G401.6 (cell line): ENCODE data around the gene GBGT1.

Source experiments
- FAIRE-seq: peaks from 2 replicates; lab custom pipeline; 2012; peaks lifted over from hg19 to GRCh38; lab: Jason Lieb, UNC

The GBGT1 gene

DNA sequence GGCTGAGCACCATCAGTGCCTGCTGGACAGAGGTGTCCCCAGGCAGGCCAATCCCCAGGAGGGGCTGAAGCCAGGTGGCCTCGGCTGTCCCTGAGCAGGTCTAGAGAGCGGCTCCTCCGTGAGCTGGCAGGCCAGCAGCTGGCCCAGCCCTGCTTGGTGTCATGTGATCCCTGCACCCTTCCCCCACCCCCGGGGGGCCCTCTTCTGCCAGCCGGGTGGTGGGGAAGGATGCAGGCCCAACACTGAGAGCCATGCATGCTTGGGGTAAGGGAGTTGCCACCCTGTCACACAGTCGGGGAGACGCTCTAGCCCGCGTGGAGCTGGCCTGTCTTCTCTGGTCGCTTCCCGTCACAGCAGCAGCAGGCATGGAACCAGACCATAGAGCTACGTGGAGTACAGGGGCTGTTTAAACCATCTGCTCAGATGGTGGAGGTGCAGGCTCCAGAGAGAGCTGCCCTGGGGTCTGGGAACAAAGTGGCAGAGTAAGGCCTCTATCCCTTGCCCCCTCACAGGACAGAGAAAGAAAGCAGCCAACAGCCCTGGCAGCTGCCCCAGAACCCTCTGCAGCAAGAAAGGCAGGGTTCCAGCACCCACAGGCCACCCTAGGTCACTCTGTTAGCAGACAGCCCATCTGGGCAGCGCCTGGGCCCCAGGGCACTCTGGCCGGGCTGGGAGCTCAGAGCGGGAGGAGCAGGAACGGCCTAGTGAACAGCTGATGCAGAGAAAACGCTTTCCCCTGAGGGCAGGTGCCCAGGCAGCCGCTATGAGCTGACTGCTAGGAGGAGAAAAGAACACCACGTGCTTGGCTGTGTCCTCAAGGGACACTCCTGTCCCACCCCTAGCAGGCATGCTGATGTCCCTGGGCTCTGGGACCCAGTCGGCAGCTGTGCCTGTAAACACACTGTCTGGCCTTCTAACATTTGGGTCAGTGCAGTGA is 49.5 kb downstream of the GBGT1 start:
- no peak for FAIRE-seq

DNA sequence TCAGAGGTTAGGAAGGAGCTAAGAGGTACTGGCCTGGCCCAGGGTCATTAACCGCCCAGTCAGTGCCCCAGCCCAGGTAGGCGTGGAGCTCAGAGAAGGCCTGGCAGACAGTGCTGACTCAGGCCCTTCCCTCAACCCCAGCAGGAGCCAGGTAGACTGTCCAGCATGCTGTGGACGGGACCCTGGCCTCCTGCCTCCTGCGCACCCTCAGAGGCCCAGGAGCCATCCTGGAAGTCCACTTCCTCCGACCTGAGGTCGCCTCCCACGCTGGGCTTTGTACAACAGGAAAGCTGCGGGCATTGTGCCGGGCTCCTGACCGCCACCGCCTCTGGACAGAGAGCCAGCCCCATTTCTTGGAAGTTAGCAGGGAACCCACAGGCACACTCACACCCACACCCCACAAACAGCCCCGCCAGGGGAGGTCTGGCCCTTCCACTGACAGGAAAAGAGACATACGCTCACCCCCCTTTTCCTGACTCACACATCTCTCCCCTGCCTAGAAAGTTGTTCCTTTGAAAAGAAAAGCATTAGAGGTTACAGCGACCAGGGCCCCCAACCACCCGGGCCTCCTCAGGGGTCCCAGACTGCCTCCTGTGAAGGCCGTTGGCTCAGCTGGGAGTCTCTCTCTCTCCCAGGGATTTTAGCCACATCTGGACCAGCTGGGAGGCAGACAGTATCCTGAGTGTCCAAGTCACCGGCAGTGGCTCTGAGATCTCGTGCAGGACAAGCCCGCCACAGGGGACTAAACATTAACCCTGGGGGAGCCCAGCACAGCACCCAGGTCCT is 50.4 kb downstream of the GBGT1 start:
- no peak for FAIRE-seq

DNA sequence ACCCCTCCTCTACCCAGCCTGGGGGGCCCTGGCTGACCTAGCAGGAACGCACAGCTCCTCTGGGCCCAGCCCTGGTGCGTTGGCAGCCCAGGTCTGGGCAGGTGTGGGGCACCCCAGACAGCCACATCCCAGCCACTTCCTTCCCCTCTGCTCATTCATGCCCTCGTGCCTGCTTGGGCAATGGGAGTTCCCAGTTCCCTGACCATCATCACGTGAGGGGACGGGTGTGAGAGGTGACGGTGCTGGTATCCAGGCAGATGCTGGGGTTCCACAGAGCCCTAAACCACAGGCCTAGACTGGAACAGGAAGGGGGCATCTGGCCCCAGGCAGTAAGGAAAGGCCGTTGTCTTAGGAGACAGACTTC is 51.1 kb downstream of the GBGT1 start:
- no peak for FAIRE-seq

DNA sequence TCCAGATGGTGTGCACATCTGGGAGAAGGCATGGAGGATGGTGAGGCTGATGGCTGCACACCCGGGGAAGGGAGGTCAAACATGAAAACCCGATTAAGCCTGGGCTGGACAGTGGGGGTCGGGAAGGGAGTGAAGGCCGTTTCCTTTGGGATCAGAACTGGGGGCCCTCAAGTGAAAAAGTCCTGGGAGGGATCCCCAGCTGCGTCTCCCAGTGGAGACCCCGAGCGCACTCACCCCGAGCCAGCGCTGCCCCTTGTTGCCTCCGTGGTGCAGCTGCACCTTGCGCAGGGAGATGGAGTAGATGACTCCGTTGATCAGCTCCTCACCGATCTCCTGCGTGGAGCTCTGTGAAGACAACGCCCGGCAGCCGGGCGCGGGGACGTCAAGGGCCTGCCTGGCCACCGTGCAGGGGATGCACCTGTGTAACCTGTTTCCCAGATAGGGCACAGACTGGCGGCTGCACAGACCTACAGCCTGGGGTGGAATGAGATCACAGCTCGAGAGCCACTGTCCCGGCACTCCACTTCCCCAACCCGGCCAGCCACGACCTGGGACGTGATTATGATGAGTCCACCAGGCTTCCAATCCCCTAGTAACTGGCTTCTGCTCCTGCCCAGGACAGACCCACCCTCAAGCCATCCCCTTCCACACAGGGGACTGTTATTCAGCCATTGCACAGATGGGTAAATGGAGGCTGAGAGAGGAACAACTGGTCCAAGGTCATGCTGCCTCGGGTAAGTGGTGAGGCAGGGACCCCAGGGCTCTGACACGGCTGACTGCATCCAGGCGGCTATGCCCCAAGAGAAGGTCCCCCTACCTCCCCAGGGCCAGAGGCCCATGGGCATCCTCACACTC is 51.7 kb downstream of the GBGT1 start:
- FAIRE-seq = no peak

DNA sequence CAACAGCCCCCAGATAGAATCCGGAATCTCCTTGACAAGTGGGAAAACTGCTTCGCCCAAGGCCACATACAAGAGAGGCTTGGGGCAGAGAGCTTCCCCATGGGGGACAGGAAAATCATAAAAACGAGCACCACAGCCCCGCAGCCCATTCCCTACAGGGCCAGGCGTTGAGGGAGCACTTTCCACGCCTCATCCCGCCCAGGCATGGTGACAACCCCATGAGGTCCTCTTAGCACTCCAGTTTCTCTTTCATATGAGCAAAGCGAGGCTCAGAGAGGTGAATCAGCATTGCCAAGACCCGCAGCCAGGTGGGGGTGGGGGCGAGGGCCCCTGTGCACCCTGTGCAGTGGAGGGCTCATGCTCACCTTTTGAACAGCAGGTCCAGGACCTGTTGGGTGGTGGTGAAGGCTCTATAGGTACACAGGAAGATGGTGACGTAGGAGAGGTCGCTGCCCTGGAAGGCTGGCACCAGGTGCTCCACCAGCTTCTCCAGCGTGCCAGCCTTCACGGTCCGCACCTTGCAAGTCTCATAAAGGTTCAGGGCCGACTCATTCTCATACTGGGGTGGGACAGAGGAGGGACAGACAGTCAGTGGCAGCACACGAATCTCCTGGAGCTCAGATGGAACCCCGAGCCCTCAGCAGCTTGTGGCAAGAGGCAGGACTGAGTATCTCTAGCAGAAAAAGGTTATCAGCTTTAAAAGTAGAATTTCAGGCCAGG is 53.6 kb downstream of the GBGT1 start:
- FAIRE-seq = no peak

DNA sequence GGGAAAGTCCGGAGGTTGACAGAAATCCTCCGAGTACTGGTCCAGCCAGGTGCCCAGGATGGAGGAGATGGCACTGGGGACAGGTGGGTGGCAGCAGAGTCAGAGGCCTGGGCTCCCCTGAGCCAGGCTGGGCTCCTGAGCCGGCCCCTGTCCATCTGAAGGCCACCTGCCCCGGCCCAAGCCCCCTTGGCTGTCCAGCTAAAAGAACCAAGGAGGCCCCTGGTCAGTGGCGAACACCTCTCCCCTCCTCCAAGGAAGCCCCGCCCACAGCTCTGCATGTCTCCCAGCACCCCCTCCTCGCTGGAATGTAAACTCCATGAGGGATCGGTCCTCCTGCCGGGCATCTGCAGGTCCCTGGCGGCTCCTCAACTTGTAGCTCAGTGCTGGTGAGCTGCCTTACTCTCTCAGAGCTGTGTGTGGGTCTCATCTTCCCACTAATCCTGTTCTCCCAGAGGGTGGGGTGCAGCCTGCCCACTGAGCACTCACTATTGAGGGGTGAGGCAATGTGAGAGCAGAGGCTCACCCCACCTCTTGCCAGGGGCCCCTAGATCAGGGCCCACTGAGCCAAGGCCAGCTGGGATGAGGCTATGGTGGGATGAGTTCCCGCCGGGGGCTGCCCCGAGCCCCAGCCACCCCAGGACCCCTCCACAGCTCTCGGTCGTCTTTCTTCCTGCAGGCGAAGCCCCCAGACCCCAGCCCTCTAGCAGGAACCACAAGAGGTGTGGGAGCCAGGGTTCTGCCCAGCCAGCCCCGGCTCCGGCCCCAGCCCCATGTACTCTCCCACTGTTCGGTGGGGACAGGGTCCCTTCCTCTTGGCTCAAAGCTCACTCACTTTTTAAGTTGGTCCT is 54.7 kb downstream of the GBGT1 start:
- FAIRE-seq = no peak

DNA sequence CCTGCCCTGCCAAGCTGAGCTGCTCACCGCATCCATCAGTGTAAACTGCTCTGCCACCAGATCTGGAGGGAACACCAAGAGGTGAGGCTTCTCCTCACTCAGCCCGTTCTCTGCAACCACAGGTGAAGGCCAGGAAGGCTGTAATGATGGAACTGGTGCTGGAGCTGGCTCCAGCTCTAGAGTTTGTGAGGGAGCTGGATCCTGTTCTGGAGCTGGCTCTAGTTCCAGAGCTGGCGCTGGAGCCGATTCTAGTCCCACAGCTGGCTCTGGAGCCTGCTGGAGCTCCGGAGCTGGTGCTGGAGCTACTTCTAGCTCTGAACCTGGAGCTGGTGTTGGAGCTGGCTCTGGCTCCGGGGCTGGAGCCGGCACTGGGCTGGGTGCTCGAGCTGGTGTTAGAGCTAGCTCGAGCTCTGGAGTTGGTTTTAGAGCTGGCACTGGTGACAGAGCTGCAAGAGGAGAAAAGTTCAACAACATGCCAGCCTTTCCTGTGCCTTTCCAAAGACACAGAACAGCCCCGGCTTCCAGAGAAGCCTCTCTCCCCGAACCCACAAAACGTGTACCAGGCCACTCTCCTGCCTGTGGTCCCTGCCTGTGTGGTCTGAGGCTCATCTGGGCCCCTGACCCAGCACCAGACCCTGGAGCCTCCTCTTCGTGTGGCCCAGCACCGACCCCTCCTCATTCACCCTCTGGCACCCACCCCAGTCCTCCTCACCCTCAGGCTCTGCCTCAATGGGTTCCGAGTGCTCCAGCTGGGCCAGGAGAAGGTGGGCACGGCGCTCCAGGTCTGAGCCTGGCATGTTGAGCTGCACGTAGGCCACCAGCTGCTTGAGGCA is 55.5 kb downstream of the GBGT1 start:
- no peak for FAIRE-seq

DNA sequence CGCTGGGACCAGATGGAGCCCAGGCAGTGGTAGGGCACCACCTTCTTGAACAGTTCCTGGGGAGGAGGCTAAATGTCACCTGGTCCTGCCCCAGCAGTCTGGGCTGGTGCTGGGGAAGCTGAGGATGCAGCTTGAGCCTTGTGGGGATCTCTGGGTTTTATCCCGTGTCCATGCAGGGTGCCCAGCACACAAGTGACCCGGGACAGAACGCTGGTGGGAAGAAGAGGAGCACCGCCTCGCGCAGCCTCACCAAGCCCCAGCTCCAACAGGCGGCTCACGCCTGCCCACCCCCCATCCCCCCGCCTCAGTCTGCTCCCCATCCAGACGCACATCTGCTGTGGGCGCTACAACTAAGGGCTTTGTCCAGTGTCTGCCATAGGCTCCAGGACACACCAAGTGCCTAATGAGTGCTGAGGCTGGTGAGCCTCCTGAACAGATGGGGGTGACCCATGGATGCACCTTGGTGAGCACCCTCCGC is 56.4 kb downstream of the GBGT1 start:
- no peak for FAIRE-seq

DNA sequence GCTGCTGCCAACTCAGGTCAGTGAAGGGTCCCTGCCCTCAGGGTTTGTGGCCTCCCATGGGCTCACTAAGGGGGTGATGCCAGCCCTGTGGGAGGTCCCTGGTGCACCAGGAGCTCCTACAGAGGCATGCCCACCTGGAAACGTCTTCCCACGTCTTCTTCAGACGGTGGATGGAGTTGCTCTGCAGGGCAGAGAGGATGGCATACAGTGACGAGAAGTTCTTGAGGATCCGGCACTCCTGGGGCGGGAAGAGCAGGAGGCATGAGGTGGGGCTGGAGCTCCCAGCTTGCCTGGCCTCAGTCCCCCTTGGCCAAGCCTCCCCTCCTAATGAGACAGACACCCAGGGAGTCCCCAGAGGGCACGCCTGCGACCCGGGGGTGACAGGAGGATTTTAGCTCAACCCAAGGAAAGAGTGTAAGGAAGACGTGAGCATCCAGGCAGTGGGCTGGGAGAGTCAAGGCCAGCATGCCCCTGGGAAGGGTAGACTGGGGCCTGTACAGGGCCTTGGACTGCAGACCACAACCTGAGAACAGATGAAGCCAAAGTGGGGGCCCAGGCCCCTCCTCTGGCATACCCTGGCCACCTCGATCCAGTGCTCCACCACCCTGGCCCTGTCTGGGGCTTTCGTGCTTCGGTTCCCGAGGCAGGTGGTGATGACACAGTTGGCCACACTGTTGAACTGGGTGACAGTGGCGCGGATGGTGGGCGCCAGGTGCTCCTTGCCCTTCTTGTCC is 57.0 kb downstream of the GBGT1 start:
- FAIRE-seq = no peak

DNA sequence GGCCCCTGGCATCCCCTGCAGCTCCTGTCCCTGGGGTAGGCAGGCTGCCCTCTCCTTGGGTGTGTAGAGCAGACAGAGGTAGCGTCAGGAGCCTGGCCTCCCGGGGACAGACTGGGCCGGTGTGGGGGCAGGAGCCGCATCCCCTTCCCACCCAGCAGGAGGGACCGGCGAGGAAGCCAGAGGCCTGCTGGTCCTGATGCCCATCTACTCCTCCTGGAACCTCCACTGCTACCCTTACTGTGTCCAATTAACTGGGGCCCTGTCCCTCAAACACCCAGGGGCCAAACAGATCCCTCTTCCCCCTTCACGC is 58.3 kb downstream of the GBGT1 start:
- FAIRE-seq = no peak

DNA sequence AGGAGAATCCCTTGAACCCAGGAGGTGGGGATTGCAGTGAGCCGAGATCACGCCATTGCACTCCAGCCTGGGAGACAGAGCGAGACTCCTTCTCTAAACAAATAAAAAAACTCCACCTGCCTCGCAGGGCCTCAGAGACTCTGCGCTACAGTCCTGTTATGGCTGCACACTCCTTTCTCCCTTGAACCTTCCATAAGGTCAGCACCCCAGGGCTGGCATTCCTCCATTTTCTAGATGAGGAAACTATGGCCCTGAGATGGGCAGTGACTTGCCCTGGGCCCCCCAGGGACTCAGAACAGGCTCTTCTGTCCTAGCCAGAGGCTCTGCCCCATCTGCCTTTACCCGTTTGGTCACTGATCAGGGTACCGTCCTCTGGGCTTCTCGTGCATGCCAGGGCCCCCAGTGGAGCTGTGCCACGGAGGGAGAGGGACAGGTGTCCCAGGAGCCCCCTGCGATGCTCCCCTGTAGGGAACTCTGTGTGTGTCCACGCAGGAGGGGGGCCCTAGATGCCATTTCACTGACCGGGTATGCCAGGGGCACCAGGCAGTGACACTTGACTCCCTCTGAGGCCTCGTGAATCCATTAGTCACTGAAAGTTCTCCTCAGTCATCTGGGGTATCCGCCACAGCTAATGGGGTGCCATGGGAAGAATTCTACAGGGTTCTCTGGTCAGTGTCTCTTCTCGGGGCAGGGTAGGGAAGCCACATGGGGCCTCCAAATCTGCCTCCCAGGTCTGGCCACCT is 58.8 kb downstream of the GBGT1 start:
- no peak for FAIRE-seq

DNA sequence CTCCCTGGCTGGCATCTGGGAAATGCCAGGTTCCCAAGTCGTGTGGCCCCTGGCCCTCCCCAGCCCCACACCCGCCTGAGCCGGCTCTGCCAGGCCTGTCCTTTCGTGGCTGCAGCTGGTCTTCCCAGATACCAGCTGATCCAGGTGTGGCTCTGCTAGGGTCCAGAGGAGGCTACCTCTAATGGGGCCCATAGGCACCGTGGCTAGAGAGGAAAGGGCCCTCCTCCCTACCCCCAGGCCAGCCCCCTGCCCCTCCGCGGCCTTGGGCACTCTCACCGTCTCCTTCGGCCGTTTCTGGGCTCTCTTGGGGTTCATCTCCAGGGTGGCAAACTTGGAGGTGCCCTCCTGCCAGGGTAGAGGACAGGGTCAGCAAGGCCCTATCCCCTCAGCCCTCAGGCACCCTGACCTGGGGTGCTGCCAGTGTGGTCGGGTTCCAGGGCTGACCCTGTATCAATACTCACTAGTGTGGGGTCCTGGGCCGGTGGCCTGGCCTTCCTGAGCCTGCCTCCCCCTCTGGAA is 59.7 kb downstream of the GBGT1 start:
- no peak for FAIRE-seq

DNA sequence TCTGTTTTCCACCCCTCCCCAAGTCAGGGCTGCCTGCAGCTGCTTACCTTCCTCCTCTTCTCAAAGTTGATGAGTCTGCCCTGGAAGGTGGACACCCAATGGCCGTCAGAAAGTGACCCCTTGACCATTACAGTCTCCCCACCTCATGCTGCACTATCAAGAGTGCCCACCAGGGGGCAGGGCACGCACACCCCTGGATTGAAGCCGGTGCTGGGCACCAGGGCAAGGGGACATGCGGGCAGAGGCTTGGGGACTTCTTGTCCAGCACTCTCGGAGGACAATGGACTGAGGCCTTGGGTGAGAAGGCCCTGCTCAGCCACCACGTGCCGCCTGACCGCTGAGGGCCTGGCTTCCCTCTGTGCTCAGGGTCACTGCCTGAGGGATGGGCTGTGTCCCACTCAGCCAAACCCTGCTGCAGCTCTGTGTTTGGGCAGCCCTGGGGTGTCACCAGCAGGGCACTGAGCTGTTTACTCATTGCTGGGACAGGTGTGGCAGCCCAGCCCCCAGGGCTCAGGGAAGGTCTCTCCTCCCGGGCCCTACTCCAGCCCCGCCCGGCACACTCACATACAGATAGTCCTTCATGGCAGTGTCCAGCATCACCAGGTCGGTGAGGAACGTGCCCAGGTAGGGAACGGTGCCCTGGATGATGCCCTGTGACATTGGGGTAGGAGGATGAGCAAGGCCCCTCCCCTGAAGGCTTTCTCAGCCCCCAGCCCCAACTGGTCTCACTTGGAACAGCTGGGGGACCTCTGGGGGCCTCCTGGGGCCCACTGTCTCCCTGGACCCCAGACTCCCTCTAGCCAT is 60.3 kb downstream of the GBGT1 start:
- FAIRE-seq = no peak
